HG02642 (cell line): ENCODE data around the gene HILPDA.
"Not testable (repeated sequence)": the region's sequence is repeated elsewhere in the genome, so short reads cannot be mapped to it uniquely, and the experiment has no call there.

Source experiments
- ATAC-seq: cut with Tn5 transposase; IDR thresholded peaks from one replicate; pipeline ENCODE4 v1.9.1; 2021; ENCODE audit warnings: mild to moderate bottlenecking; ENCODE audit not compliant: unreplicated experiment, poor library complexity

HILPDA gene

DNA sequence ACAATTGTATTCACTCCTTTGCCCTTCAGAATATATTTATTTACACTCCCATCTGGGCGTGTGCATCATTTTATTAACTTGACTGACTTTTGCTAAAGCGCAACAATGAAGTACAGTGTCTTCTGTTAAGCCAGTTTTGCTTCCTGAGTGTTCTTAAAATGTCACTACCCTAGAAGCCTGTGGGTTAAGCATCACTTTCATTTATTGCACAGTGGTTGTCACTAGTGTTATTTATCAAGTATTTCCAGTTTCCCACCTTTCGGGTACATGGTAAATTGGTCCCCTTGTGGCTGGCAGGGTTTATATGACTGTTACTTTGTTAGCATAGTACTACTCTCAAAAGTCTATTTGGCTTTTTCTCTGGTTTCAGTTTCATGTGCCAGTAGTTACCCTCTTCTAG, 3.3 kb downstream of the HILPDA start:
- peak; percentile 24 for ATAC-seq

GRCh38 chr7:128459394-128459878, 3.8 kb downstream of the HILPDA start:
- peak; percentile 43 for ATAC-seq

DNA sequence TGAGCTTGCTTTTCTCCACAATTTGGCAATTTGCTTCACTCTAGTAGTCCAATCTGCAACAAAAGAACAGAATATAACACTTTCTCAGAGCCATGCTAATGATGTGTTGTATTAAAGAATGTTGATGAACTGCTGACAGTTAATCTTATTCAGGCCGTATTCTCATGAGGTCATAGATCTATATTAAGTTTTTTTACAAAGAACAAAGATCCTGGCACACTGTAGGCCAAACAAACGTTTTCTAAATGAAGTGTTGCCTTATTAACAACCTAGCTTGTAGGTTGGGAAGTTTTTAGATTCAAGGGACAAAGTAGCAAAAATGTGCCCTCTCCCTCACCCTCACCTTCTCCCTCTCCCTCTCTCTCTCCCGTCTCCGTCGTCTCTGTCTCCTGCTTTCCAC, 6.8 kb downstream of the HILPDA start:
- no peak for ATAC-seq

GRCh38 chr7:128463345-128463744, 7.7 kb downstream of the HILPDA start:
- ATAC-seq: not testable (repeated sequence)

- not testable (repeated sequence) for ATAC-seq
These were observed 8.3 kb downstream of the HILPDA start for GRCh38 chr7:128463933-128464332.

DNA sequence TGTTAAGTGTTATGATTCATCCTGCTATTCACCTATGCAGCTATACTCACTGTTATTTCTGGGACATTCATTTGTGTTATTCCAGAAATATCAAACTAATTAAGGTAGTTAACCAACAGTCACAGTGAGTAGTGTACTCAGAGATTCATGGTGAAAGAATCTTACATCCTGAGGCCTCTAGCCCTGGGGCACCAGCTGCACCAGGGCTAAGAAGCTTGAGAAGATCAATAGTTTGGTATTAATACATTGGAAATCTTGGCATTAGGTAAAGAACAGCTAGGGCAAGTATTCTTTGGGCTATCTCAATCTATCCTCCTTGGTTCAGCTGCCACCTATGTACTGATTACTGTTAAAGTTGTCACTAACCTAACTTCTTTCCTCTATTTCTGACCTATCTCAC, 11.2 kb downstream of the HILPDA start:
- not testable (repeated sequence) for ATAC-seq

DNA sequence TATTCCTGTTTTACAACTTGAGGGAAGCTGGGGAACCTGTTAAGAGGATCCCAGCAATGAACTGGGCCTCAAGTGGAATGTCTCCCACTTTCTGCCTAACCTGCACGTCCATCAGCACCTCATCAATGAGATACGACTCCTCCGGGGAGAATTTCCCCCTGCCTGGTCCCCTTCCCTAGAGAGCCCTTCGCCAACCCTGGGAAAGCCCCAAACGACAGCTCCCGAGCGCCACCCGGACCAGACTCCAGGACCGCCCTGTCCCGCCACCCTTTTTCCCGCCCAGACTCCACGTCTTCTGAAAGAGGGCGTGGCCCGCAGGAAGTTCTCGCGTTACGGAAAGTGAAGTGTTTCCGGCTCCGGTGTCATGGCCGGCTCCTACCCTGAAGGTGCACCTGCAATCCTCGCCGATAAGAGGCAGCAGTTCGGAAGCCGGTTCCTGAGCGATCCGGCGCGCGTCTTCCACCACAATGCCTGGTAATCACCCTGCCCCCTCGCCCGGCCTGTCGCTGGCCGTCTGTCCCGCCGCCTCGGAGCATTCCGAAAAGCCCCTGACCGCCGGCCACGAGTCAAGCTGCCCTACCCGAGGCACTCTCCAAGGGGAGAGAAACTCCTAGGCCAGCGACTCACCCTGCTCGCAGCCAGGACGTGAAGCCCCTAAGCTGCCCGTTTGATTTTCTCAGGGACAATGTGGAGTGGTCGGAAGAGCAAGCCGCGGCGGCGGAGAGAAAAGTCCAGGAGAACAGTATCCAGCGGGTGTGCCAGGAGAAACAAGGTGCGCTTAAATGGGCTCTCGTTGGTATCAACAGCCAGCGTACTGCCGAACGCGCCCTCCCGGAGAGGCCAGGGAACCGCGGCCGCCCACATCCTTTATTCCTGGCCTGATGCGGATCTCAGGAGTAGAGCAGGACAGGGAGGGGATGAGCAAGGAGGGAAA, 21.0 kb downstream of the HILPDA start, which contains the start of gene METTL2B:
TSS of gene METTL2B (plus strand) at position 347 of the 934 bp plus-strand sequence. CDS start at position 365, 18 bp downstream.
- ATAC-seq: peak; percentile 94

- ATAC-seq: peak; percentile 1
These were observed 21.6 kb downstream of the HILPDA start for GRCh38 chr7:128477336-128477690.

DNA sequence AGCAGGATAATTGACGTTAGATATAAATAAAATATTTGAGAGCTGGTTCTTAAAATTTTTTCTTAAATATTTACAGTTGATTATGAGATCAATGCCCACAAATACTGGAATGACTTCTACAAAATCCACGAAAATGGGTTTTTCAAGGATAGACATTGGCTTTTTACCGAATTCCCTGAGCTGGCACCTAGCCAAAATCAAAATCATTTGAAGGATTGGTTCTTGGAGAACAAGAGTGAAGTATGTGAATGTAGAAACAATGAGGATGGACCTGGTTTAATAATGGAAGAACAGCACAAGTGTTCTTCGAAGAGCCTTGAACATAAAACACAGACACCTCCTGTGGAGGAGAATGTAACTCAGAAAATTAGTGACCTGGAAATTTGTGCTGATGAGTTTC, 23.4 kb downstream of the HILPDA start:
- not testable (repeated sequence) for ATAC-seq

DNA sequence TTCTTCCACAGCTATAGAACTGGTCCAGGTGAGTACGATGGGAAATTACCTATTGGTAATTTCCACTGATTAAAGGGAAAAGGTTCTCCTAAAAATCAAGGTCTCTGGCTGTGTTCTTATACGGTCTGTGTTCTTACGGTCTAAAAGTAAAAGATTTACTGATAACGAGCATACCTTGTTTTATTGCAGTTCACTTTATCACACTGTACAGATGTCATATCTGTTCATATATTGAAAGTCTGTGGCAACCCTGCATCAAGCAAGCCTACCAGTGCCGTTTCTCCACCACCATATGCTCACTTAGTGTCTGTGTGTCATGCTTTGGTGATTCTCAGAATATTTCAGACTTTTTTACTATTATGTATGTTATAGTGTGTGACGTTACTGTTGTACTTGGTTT, 32.5 kb downstream of the HILPDA start:
- not testable (repeated sequence) for ATAC-seq

DNA sequence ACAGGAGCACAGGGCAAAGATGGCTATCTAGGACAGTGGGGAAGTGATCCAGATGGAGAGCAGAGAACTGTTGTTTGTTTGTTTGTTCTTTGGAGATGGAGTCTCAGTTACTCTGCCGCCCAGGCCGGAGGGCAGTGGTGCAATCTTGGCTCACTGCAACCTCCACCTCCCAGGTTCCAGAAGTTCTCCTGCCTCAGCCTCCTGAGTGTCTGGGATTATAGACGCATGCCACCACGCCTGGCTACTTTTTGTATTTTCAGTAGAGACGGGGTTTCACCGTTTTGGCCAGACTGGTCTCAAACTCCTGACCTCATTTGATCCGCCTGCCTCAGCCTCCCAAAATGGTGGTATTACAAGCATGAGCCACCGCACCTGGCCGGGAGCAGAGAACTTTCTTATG, 41.7 kb downstream of the HILPDA start:
- ATAC-seq: no peak

- ATAC-seq: not testable (repeated sequence)
These were observed 49.7 kb downstream of the HILPDA start for GRCh38 chr7:128505416-128505815.

DNA sequence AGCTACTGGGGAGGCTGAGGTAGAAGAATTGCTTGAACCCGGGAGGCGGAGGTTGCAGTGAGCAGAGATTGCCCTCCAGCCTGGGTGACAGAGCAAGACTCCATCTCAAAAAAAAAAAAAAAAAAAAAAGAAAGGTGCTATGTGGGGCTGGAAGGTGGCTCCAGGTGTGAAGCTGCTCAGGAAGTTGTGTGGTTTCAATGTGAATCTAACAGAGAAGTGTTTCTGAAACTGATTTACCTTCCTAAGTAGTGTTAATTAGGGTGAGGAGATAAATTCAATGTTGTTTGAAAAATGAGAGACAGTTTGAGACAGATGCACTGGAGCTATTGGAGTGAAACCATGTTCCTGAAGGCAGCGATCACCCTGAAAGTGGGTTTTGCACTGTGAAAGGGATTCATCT, 51.1 kb downstream of the HILPDA start:
- peak; percentile 54 for ATAC-seq

GRCh38 chr7:128507321-128507993, 51.8 kb downstream of the HILPDA start:
- ATAC-seq: peak; percentile 51
